IMR-90 (cell line): ENCODE data around the gene PTPRN2.

ENCODE experiments used
- BHLHE40 ChIP-seq: fragments of 150-350 bp; IDR thresholded peaks from 2 replicates; pipeline ENCODE4 v1.6.1; 2016; ENCODE audit warnings: mild to moderate bottlenecking, low read depth, low read length
- CHD1 ChIP-seq: IDR thresholded peaks from 2 replicates; pipeline ENCODE4 v1.6.1; 2012; ENCODE audit warnings: low read depth, low read length, improper control_type of control experiment
- MAZ ChIP-seq: IDR thresholded peaks from 2 replicates; pipeline ENCODE4 v1.6.1; 2012; ENCODE audit warnings: low read depth, mild to moderate bottlenecking, low read length, improper control_type of control experiment, moderate library complexity, borderline replicate concordance
- NFE2L2 ChIP-seq: fragments of 150-350 bp; IDR thresholded peaks from 2 replicates; pipeline ENCODE4 v1.6.1; 2016; ENCODE audit warnings: low read depth, mild to moderate bottlenecking, low read length
- POLR2A ChIP-seq: IDR thresholded peaks from 2 replicates; pipeline ENCODE4 v1.6.1; 2012; ENCODE audit warnings: mild to moderate bottlenecking, low read depth, low read length
- TF ChIP-seq, protein P1 (sequence below): conservative IDR thresholded peaks from 2 replicates; pipeline ENCODE4 v1.5.1; 2012; ENCODE audit warnings: mild to moderate bottlenecking, low read depth, low read length, improper control_type of control experiment
- TF ChIP-seq, protein P2 (sequence below): fragments of 150-350 bp; IDR thresholded peaks from 2 replicates; pipeline ENCODE4 v1.6.1; 2017; ENCODE audit warnings: mild to moderate bottlenecking, antibody characterized with exemption, low read length, low read depth

DNA sequence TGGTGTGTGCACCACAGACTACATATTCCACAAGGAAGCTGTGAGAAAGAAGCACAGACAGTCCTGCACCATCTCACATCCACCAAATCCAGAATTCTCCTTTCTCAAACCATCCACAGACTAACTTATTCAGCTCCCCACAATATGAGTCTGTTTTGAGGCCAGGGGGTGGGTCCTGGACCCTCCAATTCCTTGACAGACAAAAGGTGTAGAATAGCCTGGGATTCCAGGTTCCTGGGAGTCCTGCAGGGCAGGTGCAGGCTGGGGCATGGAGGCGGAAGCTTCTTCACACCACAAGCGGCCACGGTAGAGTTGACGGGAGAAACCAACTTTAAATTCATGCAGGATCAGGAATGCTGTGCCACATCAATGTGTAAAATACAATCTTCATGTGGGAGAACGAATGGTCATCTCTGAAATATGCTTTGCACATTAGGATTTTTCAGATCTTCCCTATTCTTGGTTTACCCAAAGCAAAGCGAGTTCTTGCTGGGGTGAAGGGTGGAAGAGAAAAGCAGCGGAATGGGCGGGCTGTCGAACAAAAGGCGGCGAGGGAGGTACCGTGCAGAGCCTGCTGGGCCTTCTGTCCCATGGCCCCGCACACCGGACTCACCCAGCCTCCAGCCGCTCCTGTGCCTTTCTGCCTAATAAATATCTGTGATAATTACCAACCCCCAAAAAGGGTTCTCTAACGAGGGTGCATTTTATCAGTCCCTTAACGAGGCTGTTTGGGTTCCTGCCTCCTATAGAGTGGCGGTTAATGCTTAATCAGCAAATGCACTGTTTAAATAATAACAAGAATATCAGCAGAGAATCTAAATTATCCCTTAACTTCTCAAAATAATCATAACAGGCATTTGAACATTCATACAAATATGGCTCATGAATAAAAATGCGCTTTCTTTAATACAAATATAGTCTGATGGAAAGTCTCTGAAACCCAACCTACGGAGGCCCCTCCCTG is 736.9 kb downstream of the PTPRN2 start:
- TF ChIP-seq POLR2A (no peak), BHLHE40 (no peak), CHD1 (no peak), NFE2L2 (no peak), MAZ (no peak)
- TF ChIP-seq, protein P1, sequence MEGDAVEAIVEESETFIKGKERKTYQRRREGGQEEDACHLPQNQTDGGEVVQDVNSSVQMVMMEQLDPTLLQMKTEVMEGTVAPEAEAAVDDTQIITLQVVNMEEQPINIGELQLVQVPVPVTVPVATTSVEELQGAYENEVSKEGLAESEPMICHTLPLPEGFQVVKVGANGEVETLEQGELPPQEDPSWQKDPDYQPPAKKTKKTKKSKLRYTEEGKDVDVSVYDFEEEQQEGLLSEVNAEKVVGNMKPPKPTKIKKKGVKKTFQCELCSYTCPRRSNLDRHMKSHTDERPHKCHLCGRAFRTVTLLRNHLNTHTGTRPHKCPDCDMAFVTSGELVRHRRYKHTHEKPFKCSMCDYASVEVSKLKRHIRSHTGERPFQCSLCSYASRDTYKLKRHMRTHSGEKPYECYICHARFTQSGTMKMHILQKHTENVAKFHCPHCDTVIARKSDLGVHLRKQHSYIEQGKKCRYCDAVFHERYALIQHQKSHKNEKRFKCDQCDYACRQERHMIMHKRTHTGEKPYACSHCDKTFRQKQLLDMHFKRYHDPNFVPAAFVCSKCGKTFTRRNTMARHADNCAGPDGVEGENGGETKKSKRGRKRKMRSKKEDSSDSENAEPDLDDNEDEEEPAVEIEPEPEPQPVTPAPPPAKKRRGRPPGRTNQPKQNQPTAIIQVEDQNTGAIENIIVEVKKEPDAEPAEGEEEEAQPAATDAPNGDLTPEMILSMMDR = no peak
- TF ChIP-seq, protein P2, sequence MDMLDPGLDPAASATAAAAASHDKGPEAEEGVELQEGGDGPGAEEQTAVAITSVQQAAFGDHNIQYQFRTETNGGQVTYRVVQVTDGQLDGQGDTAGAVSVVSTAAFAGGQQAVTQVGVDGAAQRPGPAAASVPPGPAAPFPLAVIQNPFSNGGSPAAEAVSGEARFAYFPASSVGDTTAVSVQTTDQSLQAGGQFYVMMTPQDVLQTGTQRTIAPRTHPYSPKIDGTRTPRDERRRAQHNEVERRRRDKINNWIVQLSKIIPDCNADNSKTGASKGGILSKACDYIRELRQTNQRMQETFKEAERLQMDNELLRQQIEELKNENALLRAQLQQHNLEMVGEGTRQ = no peak
